T-helper 9 cell (primary cell): Measurements from ENCODE around the gene KNSTRN.
A peak's percentile ranks its signal among the peaks of the same experiment; 100 is the strongest.

ENCODE experiments used
- DNase-seq: peaks from one replicate; pipeline ENCODE4 v3.0.0-alpha.2; 2020

Gene KNSTRN

DNA sequence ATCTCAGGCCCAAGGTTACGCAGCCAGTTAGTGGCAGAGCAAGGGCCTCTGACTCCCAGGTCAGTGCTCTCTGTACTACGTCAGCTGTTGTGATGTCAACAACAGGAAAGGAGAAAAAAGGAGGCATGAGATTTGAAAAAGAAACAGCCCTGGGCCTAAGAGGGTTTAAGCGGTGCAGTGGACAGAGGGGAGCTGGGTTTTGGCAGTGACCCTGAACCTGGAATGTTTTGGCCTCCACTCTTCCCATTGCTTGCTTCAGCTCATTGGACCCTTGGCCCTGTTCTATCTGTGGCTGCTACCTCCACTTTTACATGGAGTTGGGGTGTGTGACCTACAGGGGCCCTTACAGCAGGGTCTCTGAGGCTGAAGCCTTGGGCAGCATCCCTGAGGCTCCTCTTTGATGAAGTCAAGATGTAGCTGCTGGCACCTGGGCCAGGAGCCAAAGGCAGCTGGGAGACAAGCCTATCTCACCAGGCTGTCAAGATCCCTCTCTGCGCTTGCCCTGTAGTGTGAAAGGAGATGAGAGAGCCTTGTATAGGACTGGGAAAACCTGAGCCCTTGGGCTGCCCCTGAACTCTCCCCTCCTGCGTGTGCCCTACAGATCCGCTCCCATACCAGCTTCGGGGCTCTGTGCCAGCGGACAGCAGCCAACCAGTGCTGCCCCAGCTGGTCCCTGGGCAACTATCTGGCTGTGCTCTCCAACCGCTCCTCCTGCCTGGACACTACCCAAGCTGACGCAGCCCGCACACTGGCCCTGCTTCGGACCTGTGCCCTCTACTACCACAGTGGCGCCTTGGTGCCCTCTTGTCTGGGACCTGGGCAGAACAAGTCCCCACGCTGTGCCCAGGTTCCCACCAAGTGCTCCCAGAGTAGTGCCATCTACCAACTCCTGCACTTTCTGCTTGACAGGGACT is 15.8 kb upstream of the KNSTRN start:
- no peak for DNase-seq

DNA sequence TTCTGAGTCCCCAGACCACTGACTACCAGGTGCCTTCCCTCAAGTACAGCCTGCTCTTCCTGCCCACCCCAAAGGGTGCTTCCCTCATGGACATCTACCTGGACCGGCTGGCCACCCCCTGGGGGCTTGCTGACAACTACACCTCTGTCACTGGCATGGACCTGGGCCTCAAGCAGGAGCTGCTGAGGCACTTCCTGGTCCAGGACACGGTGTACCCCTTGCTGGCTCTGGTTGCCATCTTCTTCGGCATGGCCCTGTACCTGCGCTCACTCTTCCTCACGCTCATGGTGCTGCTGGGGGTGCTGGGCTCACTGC is 15.2 kb upstream of the KNSTRN start:
- DNase-seq, result no peak

DNA sequence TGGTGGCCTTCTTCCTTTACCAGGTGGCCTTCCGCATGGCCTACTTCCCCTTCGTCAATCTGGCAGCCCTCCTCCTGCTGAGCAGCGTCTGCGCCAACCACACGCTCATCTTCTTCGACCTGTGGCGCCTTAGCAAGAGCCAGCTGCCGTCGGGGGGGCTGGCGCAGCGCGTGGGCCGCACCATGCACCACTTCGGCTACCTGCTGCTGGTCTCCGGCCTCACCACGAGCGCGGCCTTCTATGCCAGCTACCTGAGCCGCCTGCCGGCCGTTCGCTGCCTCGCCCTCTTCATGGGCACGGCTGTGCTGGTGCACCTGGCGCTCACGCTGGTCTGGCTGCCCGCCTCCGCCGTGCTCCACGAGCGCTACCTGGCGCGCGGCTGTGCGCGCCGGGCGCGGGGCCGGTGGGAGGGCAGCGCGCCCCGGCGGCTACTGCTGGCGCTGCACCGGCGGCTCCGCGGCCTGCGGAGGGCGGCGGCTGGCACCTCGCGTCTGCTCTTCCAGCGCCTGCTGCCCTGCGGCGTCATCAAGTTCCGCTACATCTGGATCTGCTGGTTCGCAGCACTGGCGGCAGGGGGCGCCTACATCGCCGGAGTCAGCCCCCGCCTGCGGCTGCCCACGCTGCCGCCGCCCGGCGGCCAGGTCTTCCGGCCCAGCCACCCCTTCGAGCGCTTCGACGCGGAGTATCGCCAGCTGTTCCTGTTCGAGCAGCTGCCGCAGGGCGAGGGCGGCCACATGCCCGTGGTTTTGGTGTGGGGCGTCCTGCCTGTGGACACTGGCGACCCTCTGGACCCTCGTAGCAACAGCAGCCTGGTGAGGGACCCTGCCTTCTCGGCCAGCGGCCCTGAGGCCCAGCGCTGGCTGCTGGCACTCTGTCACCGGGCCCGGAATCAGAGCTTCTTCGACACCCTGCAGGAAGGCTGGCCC is 14.6 kb upstream of the KNSTRN start:
- DNase-seq, result peak; percentile 77

DNA sequence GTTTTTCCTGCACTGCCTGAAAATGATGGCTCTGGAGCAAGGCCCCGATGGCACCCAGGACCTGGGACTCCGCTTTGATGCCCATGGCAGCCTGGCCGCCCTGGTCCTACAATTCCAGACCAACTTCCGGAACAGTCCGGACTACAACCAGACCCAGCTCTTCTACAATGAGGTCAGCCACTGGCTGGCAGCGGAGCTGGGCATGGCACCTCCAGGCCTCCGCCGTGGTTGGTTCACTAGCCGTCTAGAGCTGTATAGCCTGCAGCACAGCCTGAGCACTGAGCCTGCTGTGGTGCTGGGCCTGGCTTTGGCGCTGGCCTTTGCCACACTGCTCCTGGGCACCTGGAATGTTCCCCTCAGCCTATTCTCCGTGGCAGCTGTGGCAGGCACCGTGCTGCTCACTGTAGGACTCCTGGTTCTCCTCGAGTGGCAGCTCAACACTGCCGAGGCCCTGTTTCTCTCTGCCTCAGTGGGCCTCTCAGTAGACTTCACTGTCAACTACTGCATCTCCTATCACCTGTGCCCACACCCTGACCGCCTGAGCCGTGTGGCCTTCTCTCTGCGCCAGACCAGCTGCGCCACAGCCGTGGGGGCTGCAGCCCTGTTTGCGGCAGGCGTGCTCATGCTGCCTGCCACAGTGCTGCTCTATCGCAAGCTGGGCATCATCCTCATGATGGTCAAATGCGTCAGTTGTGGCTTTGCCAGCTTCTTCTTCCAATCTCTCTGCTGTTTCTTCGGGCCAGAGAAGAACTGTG is 13.6 kb upstream of the KNSTRN start:
- DNase-seq, result no peak

DNA sequence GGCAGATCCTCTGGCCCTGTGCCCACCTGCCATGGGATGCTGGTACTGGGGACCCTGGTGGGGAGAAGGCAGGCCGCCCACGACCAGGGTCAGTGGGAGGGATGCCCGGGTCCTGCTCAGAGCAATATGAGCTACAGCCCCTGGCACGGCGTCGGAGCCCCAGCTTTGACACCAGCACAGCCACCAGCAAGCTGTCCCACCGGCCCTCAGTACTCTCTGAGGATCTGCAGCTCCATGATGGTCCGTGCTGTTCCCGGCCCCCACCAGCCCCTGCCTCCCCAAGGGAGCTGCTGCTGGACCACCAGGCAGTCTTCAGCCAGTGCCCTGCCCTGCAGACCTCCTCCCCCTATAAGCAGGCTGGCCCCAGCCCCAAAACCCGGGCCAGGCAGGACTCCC is 13.0 kb upstream of the KNSTRN start:
- no peak for DNase-seq

DNA sequence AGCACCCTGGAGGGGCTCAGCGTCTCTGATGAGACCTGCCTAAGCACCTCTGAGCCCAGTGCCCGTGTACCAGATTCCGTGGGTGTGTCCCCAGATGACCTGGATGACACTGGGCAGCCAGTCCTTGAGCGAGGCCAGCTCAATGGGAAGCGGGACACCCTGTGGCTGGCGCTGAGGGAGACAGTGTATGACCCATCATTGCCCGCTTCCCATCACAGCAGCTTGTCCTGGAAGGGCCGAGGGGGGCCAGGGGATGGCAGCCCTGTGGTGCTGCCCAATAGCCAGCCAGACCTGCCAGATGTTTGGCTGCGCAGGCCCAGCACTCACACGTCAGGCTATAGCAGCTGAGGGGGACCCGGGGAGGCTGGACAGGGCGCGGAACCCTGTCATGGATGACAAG is 12.6 kb upstream of the KNSTRN start:
- no peak for DNase-seq

DNA sequence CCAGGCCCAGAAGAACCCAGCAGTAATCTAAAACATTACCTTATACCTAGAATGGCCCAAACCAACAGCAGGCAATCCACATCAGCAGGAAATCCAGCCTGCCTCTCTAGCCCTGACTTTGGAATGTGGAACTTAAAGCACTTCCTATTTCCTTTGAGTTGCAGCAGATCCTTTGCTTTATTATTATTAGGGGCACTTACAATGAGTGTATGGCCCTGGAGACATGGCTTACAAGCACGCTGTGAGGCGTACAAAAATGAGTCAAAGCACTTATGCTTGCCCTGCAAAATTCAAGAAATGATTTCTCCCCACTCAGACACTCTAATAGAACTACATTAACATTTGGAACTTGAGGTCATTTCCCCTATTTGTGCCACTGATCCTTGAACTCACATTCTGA is 9.5 kb upstream of the KNSTRN start:
- no peak for DNase-seq

DNA sequence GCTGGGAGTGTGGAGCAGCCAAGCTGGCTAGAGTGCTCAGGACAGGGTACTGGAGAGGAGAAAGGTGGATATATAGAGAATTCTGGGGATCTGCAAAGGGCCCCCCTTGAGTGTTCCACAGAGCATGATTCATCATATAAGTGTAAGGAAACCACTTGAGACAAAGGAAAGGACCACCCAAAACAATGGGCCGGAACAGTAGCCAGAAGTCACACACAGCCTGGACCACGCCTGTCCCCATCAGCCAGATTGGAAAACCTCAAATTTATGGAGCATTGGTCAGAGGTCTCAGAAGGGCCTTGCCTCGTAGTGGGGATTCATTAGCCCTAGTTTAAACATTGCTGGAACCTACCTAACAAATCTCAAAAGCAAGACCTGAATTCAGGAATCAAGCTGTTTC is 4.9 kb upstream of the KNSTRN start:
- no peak for DNase-seq

DNA sequence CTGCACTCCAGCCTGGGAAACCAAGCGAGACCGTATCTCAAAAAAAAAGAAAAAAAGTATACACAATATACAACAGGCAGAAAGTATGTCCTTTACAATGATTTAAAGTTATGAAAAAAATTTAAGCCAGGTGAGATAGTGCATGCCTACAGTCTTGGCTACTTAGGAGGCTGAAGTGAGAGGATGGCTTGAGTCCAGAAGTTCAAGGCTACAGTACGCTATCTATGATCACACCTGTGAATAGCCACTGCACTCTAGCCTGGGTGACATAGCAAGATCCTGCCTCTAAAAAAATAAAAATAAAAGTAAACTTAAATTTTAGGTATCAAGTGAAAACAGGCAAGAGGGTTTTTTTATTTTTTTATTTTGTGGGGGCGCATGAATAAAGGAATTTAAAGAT is 3.1 kb upstream of the KNSTRN start:
- no peak for DNase-seq

DNA sequence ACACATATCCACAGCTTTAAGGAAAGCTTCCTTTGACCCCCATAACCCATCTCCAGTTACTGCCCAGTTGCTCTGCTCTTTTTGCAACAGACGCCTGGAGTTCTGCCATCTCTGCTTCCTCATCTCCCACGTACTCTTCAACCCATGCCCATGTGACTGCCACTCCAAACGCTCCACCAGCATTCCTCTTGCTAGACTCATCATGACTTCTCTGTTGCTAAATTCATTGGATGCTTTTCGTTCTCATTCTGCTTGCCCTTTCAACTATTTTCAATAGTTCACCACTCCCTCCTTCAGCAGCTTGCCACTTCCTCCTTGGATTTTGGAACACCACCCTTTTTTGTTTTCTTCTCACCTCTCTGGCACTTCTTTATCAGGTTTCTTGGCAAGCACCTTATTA is 2.7 kb upstream of the KNSTRN start:
- no peak for DNase-seq

DNA sequence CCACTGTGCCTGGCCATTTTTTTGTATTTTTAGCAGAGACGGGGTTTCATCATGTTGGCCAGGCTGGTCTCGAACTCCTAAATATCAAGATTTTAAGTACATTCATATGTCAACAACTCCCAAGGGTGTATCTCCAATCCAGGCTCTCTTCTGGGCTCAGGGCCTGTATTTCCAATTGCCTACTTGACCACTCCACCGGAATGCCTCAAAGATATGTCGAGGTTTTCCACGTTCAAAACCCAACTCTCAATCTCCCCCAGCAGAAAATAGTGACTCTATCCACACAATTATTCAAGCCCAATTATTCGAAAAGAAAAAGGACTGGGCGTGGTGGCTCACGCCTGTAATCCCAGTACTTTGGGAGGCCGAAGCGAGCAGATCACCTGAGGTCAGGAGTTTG is 1.9 kb upstream of the KNSTRN start:
- DNase-seq, result no peak

DNA sequence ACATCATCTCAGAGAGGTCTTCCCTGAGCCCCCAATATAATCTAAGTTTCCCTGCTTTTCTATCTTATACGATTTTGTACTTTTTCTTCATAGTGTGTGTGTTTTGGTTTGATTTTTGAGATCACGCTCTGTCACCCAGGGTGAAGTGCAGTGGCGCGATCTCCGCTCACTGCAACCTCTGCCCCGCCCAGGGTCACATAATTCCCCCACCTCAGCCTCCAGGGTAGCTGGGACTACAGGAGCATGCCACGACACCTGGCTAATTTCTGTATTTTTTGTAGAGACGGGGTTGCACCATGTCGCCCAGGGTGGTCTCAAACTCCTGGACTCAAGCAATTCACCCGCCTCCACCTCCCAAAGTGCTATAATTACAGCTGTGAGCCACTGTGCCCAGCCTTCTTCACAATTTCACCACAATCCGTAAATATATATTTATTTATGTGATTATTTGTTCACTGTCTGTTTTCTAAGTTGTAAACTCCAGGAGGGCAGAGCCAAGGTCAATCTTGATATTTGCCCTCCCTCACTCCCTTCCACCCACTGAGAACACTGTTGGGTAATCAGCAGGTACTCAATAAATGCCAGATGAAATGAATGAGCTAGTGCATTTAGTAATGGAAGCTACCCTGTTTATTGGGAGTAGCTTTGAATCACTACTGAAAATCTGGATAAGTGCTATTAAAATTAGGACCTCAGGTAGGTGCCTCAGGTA is 547 bp upstream of the KNSTRN start:
- DNase-seq, result no peak

DNA sequence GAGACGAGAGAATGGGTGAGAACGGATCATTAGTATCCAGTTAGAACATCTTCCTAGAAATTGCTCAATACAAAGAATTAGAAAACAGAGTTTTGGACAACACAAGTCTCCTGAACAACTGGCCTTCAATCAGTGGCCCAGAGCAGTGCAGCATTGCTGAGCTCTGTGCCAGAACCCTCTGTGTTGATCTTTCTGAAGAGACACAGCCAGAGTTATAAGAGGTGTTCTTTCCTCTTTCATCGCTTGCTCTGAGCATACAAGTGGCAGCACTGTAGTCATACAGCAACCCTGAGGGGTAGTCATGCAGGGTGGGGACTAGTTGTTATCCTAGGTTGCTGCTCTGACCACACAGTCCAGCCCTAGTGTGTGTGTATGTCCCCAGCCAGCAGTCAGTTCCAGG is 4.0 kb downstream of the KNSTRN start:
- no peak for DNase-seq

DNA sequence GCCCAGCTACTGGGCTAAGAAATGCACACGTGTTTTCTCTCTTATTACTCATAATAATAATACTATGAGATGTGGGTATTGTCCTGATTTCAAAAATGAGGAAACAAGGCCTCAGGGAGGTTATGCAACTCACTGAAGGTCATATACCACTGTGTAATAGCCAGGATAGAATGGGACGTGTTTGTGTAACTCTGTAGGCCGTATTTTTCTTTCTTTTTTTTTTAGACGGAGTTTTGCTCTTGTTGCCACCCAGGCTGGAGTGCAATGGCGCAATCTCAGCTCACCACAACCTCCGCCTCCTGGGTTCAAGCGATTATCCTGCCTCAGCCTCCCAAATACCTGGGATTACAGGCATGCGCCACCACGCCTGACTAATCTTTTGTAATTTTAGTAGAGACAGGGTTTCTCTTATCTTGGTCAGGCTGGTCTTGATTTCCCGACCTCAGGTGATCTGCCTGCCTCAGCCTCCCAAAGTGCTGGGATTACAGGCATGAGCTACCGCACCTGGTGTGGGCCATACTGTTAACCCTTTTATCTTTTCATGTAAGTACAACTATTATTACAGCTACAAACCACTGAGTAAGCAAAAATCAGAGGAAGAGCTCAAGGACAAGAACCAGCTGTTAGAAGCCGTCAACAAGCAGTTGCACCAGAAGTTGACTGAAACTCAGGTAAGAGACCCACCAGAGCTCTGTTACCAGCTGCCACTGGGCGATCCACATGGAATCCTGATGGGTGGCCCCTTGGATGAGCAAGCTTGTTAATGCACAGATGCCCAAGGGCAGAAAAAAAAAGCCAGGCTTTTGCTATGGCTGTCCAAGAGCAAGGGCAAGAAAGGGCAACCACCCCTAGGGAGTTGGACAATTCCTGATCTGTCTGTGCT is 6.7 kb downstream of the KNSTRN start:
- DNase-seq, result no peak

DNA sequence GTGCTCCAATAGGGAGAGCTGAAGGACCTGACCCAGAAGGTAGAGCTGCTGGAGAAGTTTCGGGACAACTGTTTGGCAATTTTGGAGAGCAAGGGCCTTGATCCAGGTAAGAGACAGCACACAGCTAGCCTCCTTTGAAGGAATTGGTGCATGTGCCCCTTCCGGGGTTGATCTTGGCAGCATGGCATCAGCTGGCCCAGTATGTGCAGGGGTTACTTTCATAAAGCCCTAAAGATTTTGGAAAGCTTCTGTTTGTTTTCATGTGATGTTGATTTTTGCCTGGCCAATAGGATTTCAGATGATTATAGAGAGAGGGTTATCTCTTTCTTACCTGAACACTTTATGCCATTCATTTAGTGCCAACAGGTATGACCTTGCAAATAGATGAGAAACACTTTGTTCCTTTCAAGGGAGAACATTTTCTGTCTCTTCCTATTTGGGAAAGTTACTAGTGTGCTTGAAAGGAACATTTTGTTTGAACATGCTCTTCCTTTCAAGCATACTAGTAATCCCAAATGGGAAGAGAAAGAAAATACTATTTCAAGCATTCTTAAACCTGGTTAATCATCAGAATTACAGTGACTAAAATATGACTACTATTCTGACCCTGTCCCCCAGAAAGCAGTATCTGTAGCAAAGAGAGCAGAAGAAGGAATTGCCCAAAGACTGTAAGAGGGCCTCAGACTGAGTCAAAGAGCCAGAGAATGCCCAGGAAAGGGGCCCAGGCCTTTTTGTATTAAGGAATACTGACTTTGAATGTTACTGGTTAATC is 7.5 kb downstream of the KNSTRN start:
- DNase-seq, result no peak

DNA sequence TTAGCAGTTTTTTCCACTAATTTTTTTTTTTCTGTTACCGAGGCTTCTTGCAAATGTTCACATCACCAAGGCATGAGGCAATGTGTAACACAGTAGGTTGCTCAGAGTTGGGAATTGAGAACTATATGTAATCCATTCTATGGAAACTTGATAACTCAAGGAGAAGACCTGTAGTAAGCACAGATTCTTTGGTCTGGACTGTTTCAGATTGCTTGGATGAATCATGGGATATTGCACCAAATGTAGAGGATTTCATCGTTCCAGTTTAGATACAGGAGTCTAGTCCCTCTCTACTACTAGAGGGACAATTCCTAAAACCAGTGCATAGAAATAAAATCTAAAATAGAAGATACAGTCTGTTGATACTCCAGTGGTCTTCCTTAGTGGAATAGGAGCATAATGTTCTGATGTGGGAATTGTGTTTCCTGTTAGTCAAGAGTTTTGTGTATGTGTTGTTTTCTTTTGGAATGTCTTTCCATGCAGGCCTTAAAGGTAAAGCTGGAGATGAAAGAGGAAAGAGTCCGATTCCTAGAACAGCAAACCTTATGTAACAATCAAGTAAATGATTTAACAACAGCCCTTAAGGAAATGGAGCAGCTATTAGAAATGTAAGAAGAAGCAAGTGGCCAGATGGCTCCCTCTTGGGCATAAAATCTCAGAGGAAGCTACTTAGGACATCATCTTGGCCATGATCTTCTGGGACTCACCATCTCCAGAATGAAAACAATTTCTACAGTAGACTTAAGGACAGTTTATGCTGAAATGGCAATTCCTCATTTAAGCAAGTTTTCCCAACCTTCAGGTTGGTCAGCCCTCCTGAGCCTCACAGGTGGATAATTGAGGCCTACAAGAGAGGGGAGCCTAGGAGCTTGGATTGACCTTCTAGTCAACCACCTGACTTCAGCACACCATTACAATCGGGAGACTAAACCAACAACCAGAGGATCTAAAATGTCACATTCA is 10.7 kb downstream of the KNSTRN start:
- DNase-seq, result no peak

DNA sequence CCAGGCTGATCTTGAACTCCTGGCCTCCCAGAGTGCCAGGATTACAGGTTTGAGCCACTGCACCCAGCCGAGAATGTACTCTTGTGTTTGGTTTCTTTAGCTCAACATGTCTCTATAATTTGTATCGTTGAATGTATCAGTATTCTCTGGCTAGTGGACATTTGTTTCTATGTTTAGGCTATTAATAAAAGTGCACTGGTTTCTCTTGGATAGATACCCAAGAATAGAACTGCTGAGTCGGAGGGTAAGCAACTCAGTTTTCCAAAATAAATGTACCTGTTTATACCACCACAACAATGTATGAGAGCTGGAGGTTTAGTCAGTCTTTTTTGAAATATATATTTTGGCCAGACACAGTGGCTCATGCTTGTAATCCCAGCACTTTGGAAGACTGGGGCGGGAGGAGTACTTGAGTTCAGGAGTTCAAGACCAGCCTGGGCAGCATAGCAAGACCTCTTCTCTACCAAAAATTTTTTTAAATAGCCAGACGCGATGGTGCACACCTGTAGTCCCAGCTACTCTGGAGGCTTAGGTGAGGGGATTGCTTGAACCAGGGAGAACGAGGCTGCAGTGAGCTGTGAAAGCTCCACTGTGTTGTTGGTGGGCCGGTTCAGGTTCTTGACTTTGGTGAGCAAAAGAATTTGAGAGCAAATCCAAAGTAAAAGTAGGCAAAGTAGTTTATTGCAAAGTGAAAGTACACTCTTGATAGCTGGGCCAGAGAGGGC is 15.3 kb downstream of the KNSTRN start:
- no peak for DNase-seq

DNA sequence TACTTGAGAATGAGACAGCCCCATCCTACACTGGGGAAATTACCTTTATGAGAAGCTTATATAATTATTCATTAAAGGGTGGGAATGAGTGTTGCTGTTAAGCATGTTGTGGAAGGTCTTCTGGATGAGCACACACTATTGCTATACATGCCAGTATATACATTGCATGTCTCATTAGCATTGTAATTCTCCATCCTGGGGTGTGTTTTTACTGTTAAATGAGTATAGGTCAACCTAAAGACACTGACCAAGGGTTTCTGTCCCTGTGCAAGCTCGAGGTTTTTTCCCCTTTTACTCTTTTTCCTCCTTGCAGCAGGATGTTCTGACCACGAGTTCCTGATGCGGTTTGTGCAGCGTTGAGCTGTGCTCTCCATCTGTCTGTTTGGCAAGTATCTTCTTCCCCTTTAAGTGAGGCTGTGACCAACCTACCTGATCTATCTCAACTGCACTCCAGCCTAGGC is 15.9 kb downstream of the KNSTRN start:
- no peak for DNase-seq

DNA sequence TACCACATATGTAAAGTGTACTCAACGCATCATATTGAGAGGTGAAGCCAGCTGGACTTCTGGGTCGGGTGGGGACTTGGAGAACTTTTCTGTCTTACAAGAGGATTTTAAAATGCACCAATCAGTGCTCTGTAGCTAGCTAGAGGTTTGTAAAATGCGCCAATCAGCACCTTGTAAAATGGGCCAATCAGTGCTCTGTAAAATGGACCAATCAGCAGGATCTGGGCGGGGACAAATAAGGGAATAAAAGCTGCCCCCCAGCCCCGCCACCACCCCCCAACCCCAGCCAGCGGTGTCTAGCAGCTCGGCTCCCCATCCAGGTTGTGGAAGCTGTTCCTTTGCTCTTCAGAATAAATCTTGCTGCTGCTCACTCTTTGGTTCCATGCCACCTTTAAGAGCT is 16.8 kb downstream of the KNSTRN start:
- DNase-seq, result no peak
